HG03039 (cell line): ENCODE data around the gene MACROD1.

Experiments used
- ATAC-seq: cut with Tn5 transposase; IDR thresholded peaks from one replicate; pipeline ENCODE4 v1.9.1; 2021; ENCODE audit warnings: mild to moderate bottlenecking, moderate library complexity; ENCODE audit not compliant: unreplicated experiment

Gene MACROD1

GRCh38 chr11:64165842-64166635, at the start of gene MACROD1:
Gene MACROD1 (minus strand): TSS chr11:64166113. CDS start chr11:64165994, 119 bp downstream.
- ATAC-seq = no peak

GRCh38 chr11:64211181-64211872, 45.4 kb upstream of the MACROD1 start:
- ATAC-seq = no peak

- no peak for ATAC-seq
Measured at GRCh38 chr11:64210301-64211020, 44.5 kb upstream of the MACROD1 start.

GRCh38 chr11:64209563-64209843, 43.6 kb upstream of the MACROD1 start:
- no peak for ATAC-seq

GRCh38 chr11:64208796-64209562, 43.1 kb upstream of the MACROD1 start:
- no peak for ATAC-seq

GRCh38 chr11:64208086-64208795, 42.3 kb upstream of the MACROD1 start:
- no peak for ATAC-seq

- no peak for ATAC-seq
Measured at GRCh38 chr11:64207256-64208085, 41.6 kb upstream of the MACROD1 start.

- no peak for ATAC-seq
Measured at GRCh38 chr11:64206457-64207255, 40.7 kb upstream of the MACROD1 start, which contains the start of gene FERMT3. Gene FERMT3 (plus strand): TSS chr11:64206721. CDS start chr11:64207365, 644 bp downstream.

GRCh38 chr11:64204464-64204989, 38.6 kb upstream of the MACROD1 start:
- no peak for ATAC-seq

GRCh38 chr11:64204080-64204440, 38.1 kb upstream of the MACROD1 start:
- ATAC-seq = no peak

- no peak for ATAC-seq
Measured at GRCh38 chr11:64203421-64204079, 37.6 kb upstream of the MACROD1 start.

- ATAC-seq = no peak
Measured at GRCh38 chr11:64202992-64203391, 37.1 kb upstream of the MACROD1 start.

- ATAC-seq = no peak
Measured at GRCh38 chr11:64201543-64201942, 35.6 kb upstream of the MACROD1 start.

GRCh38 chr11:64198511-64198910, 32.6 kb upstream of the MACROD1 start:
- no peak for ATAC-seq

- ATAC-seq = no peak
Measured at GRCh38 chr11:64196626-64197025, 30.7 kb upstream of the MACROD1 start.

- ATAC-seq = no peak
Measured at GRCh38 chr11:64192434-64192833, 26.5 kb upstream of the MACROD1 start.

GRCh38 chr11:64186492-64187165, 20.7 kb upstream of the MACROD1 start:
- peak; percentile 0 for ATAC-seq
